GM12878 (cell line): ENCODE results near the gene RPAP3. TPM values are rescaled to one million over a fixed set of nuclear protein-coding genes. Genes with fewer than 3 reads are reported as not detected.

Source experiments
- ATAC-seq: fragments of 200-7000 bp; cut with Tn5 transposase; 3 replicates; pipeline ENCODE4 v1.9.1; 2020; ENCODE audit warnings: mild to moderate bottlenecking, moderate library complexity
- BruUV-seq: library from RNA; stranded (reverse); fragments of 400-500 nt; replicated peaks from 2 replicates; lab custom pipeline; 2021; lab: Mats Ljungman, UMichigan
- CTCF ChIA-PET: fragments of 300-600 bp; sonication (Branson Sonifier 250); formaldehyde crosslinking; extraction: SDS; loops from one replicate; lab custom pipeline; 2021; ENCODE audit warnings: inconsistent platforms; lab: Yijun Ruan, JAX
- POLR2A ChIA-PET: fragments of 350-600 bp; formaldehyde crosslinking; extraction: SDS; loops from one replicate; lab custom pipeline; 2021; ENCODE audit warnings: inconsistent platforms; lab: Charles Lee
- RAD21 ChIA-PET: fragments of 300-600 bp; sonication (Branson Sonifier 250); formaldehyde crosslinking; loops from one replicate; lab custom pipeline; 2023; ENCODE audit warnings: antibody characterized with exemption; ENCODE audit not compliant: unreplicated experiment; lab: Charles Lee
- SMC1A ChIA-PET: fragments of 300-600 bp; sonication (Branson Sonifier 250); formaldehyde crosslinking; loops from one replicate; lab custom pipeline; 2023; ENCODE audit not compliant: unreplicated experiment, uncharacterized antibody; lab: Charles Lee
- DNase-seq: peaks from one replicate; pipeline ENCODE4 v3.0.0-alpha.2; 2011; ENCODE audit warnings: low read depth, low spot score
- FAIRE-seq: peaks from 3 replicates; lab custom pipeline; 2011; peaks lifted over from hg19 to GRCh38; lab: Jason Lieb, UNC
- H2AFZ ChIP-seq: 2 replicates; pipeline ENCODE4 v1.6.0; 2011; ENCODE audit warnings: low read depth, low read length, control low read depth; ENCODE audit not compliant: control insufficient read depth
- H3K27ac ChIP-seq: 2 replicates; pipeline ENCODE4 v1.5.1; 2011; ENCODE audit warnings: control low read depth; ENCODE audit not compliant: control insufficient read depth, insufficient read depth
- H3K27me3 ChIP-seq, 2 experiments: replicated peaks in 1 of 2; 2 replicates each; pipeline versions ENCODE4 v1.6.0 to v1.6.1; 2011; ENCODE audit warnings: low read length in 1 of 2; ENCODE audit not compliant: control insufficient read depth in 2 of 2, insufficient read depth in 2 of 2
- H3K36me3 ChIP-seq, 2 experiments: 2 replicates each; pipeline ENCODE4 v1.5.1; 2011; ENCODE audit warnings: low read length in 1 of 2; ENCODE audit not compliant: control insufficient read depth in 2 of 2, insufficient read depth in 2 of 2
- H3K4me1 ChIP-seq: 2 replicates; pipeline ENCODE4 v1.6.1; 2011; ENCODE audit warnings: mild to moderate bottlenecking, low read length, moderate library complexity, mixed read lengths; ENCODE audit not compliant: control insufficient read depth, insufficient read depth
- H3K4me2 ChIP-seq: 2 replicates; pipeline ENCODE4 v1.6.0; 2011; ENCODE audit warnings: control low read depth; ENCODE audit not compliant: control insufficient read depth, insufficient read depth
- H3K4me3 ChIP-seq: fragments of 200-600 bp; sonication (generic); 2 replicates; pipeline ENCODE4 v1.5.1; 2016
- H3K79me2 ChIP-seq: 2 replicates; pipeline ENCODE4 v1.6.0; 2011; ENCODE audit warnings: low read length; ENCODE audit not compliant: control insufficient read depth, insufficient read depth
- H3K9ac ChIP-seq: 2 replicates; pipeline ENCODE4 v1.8.0; 2011; ENCODE audit warnings: low read length, control low read depth, mixed read lengths; ENCODE audit not compliant: control insufficient read depth, insufficient read depth
- H3K9me3 ChIP-seq: replicated peaks from 3 replicates; pipeline ENCODE4 v1.5.1; 2011; ENCODE audit warnings: mild to moderate bottlenecking, low read length; ENCODE audit not compliant: control insufficient read depth, insufficient read depth
- H4K20me1 ChIP-seq: 2 replicates; pipeline ENCODE4 v1.6.0; 2011; ENCODE audit not compliant: control insufficient read depth, insufficient read depth
- CEBPB ChIP-seq, 2 experiments: fragments of 150-350 bp in 1 of 2; IDR thresholded peaks; 2 replicates each; pipeline ENCODE4 v1.6.1; 2012 to 2014; ENCODE audit warnings: low read depth in 2 of 2, low read length in 2 of 2, borderline replicate concordance in 1 of 2, inconsistent platforms in 1 of 2
- E2F4 ChIP-seq: IDR thresholded peaks from 2 replicates; pipeline ENCODE4 v1.6.1; 2012; ENCODE audit warnings: low read depth, low read length, improper control_type of control experiment
- FOS ChIP-seq: IDR thresholded peaks from 3 replicates; pipeline ENCODE4 v1.6.1; 2011; ENCODE audit warnings: borderline replicate concordance; ENCODE audit not compliant: insufficient read length; ENCODE audit errors: extremely low read depth
- HSF1 ChIP-seq: fragments of 150-350 bp; IDR thresholded peaks from 2 replicates; pipeline ENCODE4 v1.6.1; 2014; ENCODE audit warnings: mild to moderate bottlenecking, low read depth, low read length
- IKZF1 ChIP-seq: fragments of 450-650 bp; conservative IDR thresholded peaks from 2 replicates; pipeline ENCODE4 v1.6.1; 2017; ENCODE audit warnings: antibody characterized with exemption, mild to moderate bottlenecking
- KLF5 ChIP-seq: fragments of 450-650 bp; IDR thresholded peaks from 2 replicates; pipeline ENCODE4 v1.6.1; 2014; ENCODE audit warnings: mild to moderate bottlenecking; ENCODE audit not compliant: partially characterized antibody
- LARP7 ChIP-seq: fragments of 450-650 bp; IDR thresholded peaks from 2 replicates; pipeline ENCODE4 v1.6.1; 2017; ENCODE audit warnings: mild to moderate bottlenecking
- NFYB ChIP-seq: IDR thresholded peaks from 2 replicates; pipeline ENCODE4 v1.6.1; 2011; ENCODE audit warnings: low read depth, mild to moderate bottlenecking, low read length, improper control_type of control experiment, moderate library complexity; ENCODE audit not compliant: insufficient read depth
- NRF1 ChIP-seq: conservative IDR thresholded peaks from 2 replicates; pipeline ENCODE4 v1.6.1; 2011; ENCODE audit warnings: mild to moderate bottlenecking, low read depth, low read length, improper control_type of control experiment
- PML ChIP-seq: IDR thresholded peaks from 2 replicates; pipeline ENCODE4 v1.6.1; 2012; ENCODE audit warnings: low read length, inconsistent platforms
- POLR2AphosphoS2 ChIP-seq: IDR thresholded peaks from 2 replicates; pipeline ENCODE4 v1.6.1; 2011; ENCODE audit warnings: low read depth, mild to moderate bottlenecking, low read length, improper control_type of control experiment, moderate library complexity
- SMAD5 ChIP-seq: IDR thresholded peaks from 2 replicates; pipeline ENCODE4 v1.6.1; 2016; ENCODE audit warnings: antibody characterized with exemption, low read depth
- TAF1 ChIP-seq: IDR thresholded peaks from 2 replicates; pipeline ENCODE4 v1.6.1; 2011; ENCODE audit warnings: mild to moderate bottlenecking, low read depth, low read length, borderline replicate concordance
- TCF12 ChIP-seq: IDR thresholded peaks from 2 replicates; pipeline ENCODE4 v1.6.1; 2011; ENCODE audit warnings: low read depth, mild to moderate bottlenecking, low read length
- WGBS: methylation state at CpG from one replicate; pipeline ENCODE4 v1.1.6; 2016; ENCODE audit warnings: low lambda C conversion rate; ENCODE audit not compliant: insufficient replicate concordance, insufficient coverage; ENCODE audit errors: missing lambda C conversion rate; 5-methylcytosine and 5-hydroxymethylcytosine counted together
- in situ Hi-C: fragments of 300-500 bp; cut with MboI; formaldehyde crosslinking; loops from 9 replicates; pipeline ENCODE4 v1.14.3; 2018; ENCODE audit warnings: mixed read lengths
- intact Hi-C: fragments of 100-400 bp; cut with micrococcal nuclease; formaldehyde crosslinking; loops from one replicate; pipeline ENCODE4 v1.14.2; 2022; ENCODE audit not compliant: unreplicated experiment
- polyA plus RNA-seq, 11 experiments: library from polyadenylated mRNA; depleted of rRNA in 4 of 11; unstranded in 6 of 11; stranded (reverse) in 5 of 11; fragments of >200 nt; fragmentation: Nextera tagmentation in 4 of 11; fragmentation: Illumina TruSeq in 1 of 11; extraction: Ambion mirVana in 4 of 11; extraction: Trizol in 1 of 11; gene quantifications; 1 replicate in 1 of 11; 2 replicates in 10 of 11; pipeline versions ENCODE4 v1.2.1 to v1.2.3, GENCODE V29; 2011 to 2016; ENCODE audit warnings: inconsistent platforms in 2 of 11, missing spikeins in 2 of 11, low read depth in 1 of 11
- total RNA-seq, 4 experiments: library from RNA; depleted of rRNA in 3 of 4; stranded (reverse); fragments of >200 nt in 3 of 4; fragmentation: Illumina TruSeq in 1 of 4; extraction: Trizol in 1 of 4; gene quantifications; 2 replicates each; pipeline versions ENCODE4 v1.2.1 to v1.2.3, GENCODE V29; 2013 to 2021
- TF ChIP-seq, protein P1 (sequence below): fragments of 450-650 bp; IDR thresholded peaks from 2 replicates; pipeline ENCODE4 v1.6.1; 2018; ENCODE audit warnings: mild to moderate bottlenecking, low read depth, moderate library complexity; ENCODE audit not compliant: partially characterized antibody
- TF ChIP-seq, protein P2 (sequence below): fragments of 450-650 bp; IDR thresholded peaks from 2 replicates; pipeline ENCODE4 v1.6.1; 2018; ENCODE audit warnings: borderline replicate concordance, mild to moderate bottlenecking; ENCODE audit not compliant: partially characterized antibody

The RPAP3 gene
- total and polyA plus RNA-seq, 10 of the 15 experiments (the other 5 are each of a cell fraction or from before 2014, with no cell fraction given): 14.1 to 50.6 (median 28.4) TPM

- TF ChIP-seq TAF1: no peak
Observed at GRCh38 chr12:47615711-47616110, 90.1 kb downstream of the RPAP3 start (continued).

DNA sequence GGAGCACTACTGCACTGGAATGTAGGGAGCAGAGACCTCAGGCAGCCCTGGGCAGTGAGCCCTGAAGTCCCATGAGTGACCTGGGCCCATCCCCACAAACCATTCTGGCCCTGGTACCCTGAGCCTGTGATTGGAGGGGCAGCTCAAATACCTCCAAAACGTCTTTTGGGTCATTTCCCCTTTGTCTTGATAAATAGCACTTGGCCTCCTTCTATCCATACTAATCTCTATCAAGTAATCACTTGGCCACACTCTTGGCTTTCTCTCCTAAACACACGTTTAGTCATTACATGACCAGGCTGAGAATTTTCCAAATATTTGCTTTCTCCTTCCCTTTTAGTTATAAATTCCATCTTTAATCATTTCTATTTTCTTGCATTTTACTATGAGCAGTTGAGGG, 91.3 kb downstream of the RPAP3 start:
- Histone ChIP-seq H4K20me1 (no peaks in the 10 kb centered on the region), H3K9me3 (peaks cover 5% of the 10 kb centered on the region; the same call in 1 of the 3 replicates), H3K9ac (no peak overlapping the region), H3K4me3 (no peak overlapping the region), H3K36me3 (no peaks in the 10 kb centered on the region), H3K4me2 (no peak overlapping the region), H3K27ac (no peak overlapping the region), H2AFZ (no peak overlapping the region), H3K4me1 (no peaks in the 10 kb centered on the region), H3K27me3 (no peaks in the 10 kb centered on the region), H3K79me2 (no peaks in the 10 kb centered on the region)
- in situ Hi-C loops (no loop called here), intact Hi-C loops (no loop called here)
- ChIA-PET SMC1A (no interaction called here), POLR2A (no interaction called here), RAD21 (no interaction called here), CTCF (no interaction called here)
- ATAC-seq (no peak), DNase-seq (no peak), FAIRE-seq (no peak)
- WGBS: 32% methylated on average over 2 of the region's 2 CpGs
- no peak for TF ChIP-seq E2F4
- no peak for TF ChIP-seq TAF1
- TF ChIP-seq PML: no peak
- no peak for TF ChIP-seq NRF1
- no peak for TF ChIP-seq IKZF1
- TF ChIP-seq FOS: no peak
- TF ChIP-seq, protein P1, sequence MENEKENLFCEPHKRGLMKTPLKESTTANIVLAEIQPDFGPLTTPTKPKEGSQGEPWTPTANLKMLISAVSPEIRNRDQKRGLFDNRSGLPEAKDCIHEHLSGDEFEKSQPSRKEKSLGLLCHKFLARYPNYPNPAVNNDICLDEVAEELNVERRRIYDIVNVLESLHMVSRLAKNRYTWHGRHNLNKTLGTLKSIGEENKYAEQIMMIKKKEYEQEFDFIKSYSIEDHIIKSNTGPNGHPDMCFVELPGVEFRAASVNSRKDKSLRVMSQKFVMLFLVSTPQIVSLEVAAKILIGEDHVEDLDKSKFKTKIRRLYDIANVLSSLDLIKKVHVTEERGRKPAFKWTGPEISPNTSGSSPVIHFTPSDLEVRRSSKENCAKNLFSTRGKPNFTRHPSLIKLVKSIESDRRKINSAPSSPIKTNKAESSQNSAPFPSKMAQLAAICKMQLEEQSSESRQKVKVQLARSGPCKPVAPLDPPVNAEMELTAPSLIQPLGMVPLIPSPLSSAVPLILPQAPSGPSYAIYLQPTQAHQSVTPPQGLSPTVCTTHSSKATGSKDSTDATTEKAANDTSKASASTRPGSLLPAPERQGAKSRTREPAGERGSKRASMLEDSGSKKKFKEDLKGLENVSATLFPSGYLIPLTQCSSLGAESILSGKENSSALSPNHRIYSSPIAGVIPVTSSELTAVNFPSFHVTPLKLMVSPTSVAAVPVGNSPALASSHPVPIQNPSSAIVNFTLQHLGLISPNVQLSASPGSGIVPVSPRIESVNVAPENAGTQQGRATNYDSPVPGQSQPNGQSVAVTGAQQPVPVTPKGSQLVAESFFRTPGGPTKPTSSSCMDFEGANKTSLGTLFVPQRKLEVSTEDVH: no peak
- TF ChIP-seq KLF5: no peak
- no peak for TF ChIP-seq POLR2AphosphoS2
- TF ChIP-seq, protein P2, sequence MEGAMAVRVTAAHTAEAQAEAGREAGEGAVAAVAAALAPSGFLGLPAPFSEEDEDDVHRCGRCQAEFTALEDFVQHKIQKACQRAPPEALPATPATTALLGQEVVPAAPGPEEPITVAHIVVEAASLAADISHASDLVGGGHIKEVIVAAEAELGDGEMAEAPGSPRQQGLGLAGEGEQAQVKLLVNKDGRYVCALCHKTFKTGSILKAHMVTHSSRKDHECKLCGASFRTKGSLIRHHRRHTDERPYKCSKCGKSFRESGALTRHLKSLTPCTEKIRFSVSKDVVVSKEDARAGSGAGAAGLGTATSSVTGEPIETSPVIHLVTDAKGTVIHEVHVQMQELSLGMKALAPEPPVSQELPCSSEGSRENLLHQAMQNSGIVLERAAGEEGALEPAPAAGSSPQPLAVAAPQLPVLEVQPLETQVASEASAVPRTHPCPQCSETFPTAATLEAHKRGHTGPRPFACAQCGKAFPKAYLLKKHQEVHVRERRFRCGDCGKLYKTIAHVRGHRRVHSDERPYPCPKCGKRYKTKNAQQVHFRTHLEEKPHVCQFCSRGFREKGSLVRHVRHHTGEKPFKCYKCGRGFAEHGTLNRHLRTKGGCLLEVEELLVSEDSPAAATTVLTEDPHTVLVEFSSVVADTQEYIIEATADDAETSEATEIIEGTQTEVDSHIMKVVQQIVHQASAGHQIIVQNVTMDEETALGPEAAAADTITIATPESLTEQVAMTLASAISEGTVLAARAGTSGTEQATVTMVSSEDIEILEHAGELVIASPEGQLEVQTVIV: no peak
- TF ChIP-seq LARP7: no peak
- no peak for TF ChIP-seq CEBPB (IDR thresholded peaks at IDR 0.05; ENCODE audit: borderline replicate concordance in 1 of 2, low read depth in 2 of 2, low read length in 2 of 2)
- no peak for TF ChIP-seq TCF12
- TF ChIP-seq NFYB: no peak
- TF ChIP-seq SMAD5: no peak
- TF ChIP-seq HSF1: no peak
- BruUV-seq: no TSS peak
